NCI-H128 (cell line): ENCODE measurements around the gene SPAG16.
"Not testable (repeated sequence)": the region's sequence is repeated elsewhere in the genome, so short reads cannot be mapped to it uniquely, and the experiment has no call there.

Experiments
- DNase-seq: peaks from one replicate; lab custom pipeline; 2025; ENCODE audit not compliant: unreplicated experiment; lab: John Stamatoyannopoulos, UW

The SPAG16 gene

GRCh38 chr2:213266421-213266820, 17.8 kb upstream of the SPAG16 start:
- no peak for DNase-seq

GRCh38 chr2:213271947-213272346, 12.3 kb upstream of the SPAG16 start:
- DNase-seq, result no peak

GRCh38 chr2:213274143-213274542, 10.1 kb upstream of the SPAG16 start:
- DNase-seq, result no peak

- DNase-seq, result no peak
Measured at GRCh38 chr2:213275265-213275664, 9.0 kb upstream of the SPAG16 start.

GRCh38 chr2:213277134-213277533, 7.1 kb upstream of the SPAG16 start:
- not testable (repeated sequence) for DNase-seq

GRCh38 chr2:213279116-213279620, 5.1 kb upstream of the SPAG16 start:
- DNase-seq, result no peak

- DNase-seq, result no peak
Measured at GRCh38 chr2:213279971-213280370, 4.3 kb upstream of the SPAG16 start.

GRCh38 chr2:213281156-213281555, 3.1 kb upstream of the SPAG16 start:
- DNase-seq, result no peak

- DNase-seq, result no peak
Measured at GRCh38 chr2:213285404-213285803, 1.1 kb downstream of the SPAG16 start.

GRCh38 chr2:213286161-213286560, 1.9 kb downstream of the SPAG16 start:
- no peak for DNase-seq

- no peak for DNase-seq
Measured at GRCh38 chr2:213288913-213289700, 4.8 kb downstream of the SPAG16 start.

- no peak for DNase-seq
Measured at GRCh38 chr2:213290501-213290900, 6.2 kb downstream of the SPAG16 start.

- DNase-seq, result no peak
Measured at GRCh38 chr2:213296270-213296669, 12.0 kb downstream of the SPAG16 start.

- DNase-seq, result no peak
Measured at GRCh38 chr2:213306316-213306942, 22.2 kb downstream of the SPAG16 start.

GRCh38 chr2:213315168-213315876, 31.1 kb downstream of the SPAG16 start:
- no peak for DNase-seq

GRCh38 chr2:213316001-213316735, 31.9 kb downstream of the SPAG16 start:
- DNase-seq, result no peak

GRCh38 chr2:213317929-213318328, 33.7 kb downstream of the SPAG16 start:
- no peak for DNase-seq

GRCh38 chr2:213320604-213321003, 36.3 kb downstream of the SPAG16 start:
- DNase-seq, result no peak

GRCh38 chr2:213336253-213336770, 52.0 kb downstream of the SPAG16 start:
- no peak for DNase-seq

- no peak for DNase-seq
Measured at GRCh38 chr2:213353419-213353818, 69.2 kb downstream of the SPAG16 start.

GRCh38 chr2:213376644-213377043, 92.4 kb downstream of the SPAG16 start:
- DNase-seq, result no peak
